SKM-1 (cell line): ENCODE results near the gene FAM209A.
"Not testable (repeated sequence)": the region's sequence is repeated elsewhere in the genome, so short reads cannot be mapped to it uniquely, and the experiment has no call there.

Source experiments
- DNase-seq: peaks from one replicate; lab custom pipeline; 2025; ENCODE audit not compliant: unreplicated experiment; lab: John Stamatoyannopoulos, UW

FAM209A gene

DNA sequence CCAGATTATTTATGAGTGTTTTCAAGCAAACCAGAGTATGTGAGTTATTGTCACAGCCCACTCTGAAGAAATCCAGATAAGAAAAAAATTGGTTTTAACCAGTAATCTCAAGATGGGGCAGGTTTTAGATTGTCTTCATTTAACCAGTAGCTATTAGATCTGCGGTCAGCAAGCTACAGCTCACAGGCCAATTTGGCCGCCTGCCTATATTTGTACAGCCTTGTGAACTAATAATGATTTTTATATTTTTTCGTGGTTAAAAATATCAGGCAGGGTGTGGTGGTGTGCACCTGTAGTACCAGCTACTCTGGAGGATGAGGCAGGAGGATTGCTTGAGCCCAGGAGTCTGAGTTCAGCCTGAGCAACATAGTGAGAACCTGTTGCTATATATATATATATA, 13.5 kb downstream of the FAM209A start:
- no peak for DNase-seq

GRCh38 chr20:56540415-56540814, 15.9 kb downstream of the FAM209A start:
- DNase-seq, result no peak

DNA sequence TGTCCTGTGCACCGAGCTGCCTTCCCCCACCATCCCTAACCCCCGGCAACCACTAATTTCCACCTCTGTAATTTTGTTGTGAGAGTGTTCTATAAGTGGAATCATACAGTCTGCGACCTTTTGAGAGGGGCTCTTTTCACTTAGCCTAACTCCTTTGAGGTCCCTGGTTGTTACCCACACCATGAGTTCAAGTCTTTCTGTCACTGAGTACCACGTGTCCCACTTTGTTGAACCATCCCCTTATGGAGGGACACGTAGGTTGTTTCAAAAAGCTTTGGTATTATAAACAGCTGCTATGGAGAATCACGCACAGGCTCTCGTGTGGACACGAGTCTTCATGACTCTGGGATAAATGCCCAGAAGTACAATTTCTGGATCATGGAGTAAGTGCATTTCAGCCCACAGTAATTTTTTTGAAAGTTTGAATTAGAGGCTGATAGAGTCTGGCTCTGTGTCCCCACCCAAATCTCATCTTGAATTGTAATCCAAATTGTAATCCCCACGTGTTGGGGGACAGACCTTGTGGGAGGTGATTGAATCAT, 18.0 kb downstream of the FAM209A start:
- DNase-seq, result no peak

- no peak for DNase-seq
These were observed 27.0 kb downstream of the FAM209A start for GRCh38 chr20:56551571-56551970.

GRCh38 chr20:56552911-56553629, 28.5 kb downstream of the FAM209A start:
- DNase-seq, result no peak

DNA sequence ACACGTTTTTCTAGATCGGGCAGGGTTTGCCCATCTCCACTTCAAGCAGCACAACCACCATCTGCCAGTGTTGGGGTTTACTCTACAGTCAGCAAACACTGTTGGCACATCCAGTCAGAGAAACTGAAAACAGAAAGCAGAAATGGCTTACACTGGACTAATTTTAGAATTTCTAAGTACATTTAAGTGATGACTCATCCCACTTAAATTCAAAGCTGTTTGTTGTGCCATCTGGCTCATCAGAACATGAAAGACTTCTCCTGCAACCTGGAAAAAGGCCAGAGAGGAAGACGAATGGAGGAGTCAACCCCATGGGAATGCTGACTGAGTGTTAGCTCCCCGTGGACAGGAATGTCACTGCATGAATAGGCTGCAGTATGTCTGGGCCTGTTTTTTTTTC, 30.3 kb downstream of the FAM209A start:
- peak; percentile 53 for DNase-seq

DNA sequence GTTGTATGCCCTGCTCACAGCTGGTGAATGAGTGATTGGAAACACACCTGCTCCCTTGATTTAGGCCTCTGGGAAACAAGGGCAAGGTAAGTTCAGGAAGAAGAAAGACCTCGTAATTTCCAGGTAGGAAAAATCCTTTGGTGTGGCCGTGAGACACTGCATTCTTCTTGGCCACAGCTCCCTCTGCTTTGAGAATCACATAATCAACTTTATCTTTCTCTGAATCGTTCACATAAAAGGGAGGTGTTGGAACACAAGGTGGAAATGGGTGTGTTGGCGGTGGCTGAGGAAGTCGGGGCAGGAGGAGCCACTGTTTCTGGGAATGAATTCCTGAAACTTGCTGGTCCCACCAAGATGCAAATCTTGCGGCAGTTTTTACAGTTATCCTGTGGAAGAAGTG, 34.4 kb downstream of the FAM209A start:
- no peak for DNase-seq

- DNase-seq, result not testable (repeated sequence)
These were observed 40.0 kb downstream of the FAM209A start for GRCh38 chr20:56564526-56564925.

DNA sequence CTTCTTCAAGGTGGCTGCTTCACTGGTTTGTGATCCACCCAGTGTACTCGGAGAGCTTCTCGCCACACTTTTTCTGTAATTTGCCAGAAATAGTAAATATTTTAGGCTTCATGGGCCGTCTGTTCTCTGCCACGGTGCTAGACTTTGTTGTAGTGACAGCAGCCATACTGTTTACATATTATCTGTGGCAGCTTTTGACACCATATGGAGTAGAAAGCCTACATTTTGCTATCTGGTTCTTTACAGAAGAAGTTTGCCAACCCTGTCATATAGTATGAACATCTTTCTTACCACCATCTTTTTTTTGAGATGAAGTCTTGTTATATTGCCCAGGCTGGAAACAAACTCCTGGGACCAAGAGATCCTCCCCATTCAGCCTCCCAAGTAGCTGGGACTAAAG, 41.0 kb downstream of the FAM209A start:
- DNase-seq, result no peak

DNA sequence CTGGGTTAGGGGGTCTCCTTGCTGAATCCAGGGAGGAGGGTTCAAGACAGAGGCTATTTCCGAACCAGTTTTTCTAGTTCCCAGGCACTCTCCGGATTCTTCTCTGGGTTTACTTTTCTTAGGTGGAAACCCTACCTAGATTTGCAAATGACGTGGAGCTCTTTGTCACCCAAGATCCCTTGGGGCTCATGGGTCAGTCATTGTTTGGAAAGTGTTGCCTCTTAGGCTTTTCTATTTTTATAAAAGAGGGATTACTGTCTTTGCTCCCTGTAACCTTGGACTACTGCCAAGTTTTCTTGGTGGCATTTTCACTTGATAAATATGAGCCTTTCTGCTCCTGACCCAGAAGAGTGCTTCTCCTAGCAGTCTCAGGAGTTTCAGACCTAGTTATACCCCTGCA, 42.1 kb downstream of the FAM209A start:
- DNase-seq, result no peak

DNA sequence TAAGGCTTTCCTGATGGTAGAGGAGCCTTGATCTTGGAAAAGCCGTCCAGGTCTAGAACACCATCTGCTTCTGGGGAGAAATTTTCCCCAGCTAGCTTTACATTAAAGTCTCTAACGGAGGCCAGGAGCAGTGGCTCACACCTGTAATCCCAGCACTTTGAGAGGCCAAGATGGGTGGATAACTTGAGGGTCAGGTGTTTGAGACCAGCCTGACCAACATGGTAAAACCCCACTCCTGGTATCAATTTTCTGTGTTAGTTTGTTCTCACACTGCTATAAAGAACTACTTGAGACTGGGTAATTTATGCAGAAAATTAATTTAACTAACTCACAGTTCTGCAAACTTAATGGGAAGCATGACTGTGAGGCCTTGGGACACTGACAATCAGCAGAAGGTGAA, 46.3 kb downstream of the FAM209A start:
- DNase-seq, result no peak

- DNase-seq, result no peak
These were observed 47.6 kb downstream of the FAM209A start for GRCh38 chr20:56572172-56572571.

GRCh38 chr20:56573986-56574385, 49.4 kb downstream of the FAM209A start:
- no peak for DNase-seq

- DNase-seq, result no peak
These were observed 50.1 kb downstream of the FAM209A start for GRCh38 chr20:56574531-56575142.

DNA sequence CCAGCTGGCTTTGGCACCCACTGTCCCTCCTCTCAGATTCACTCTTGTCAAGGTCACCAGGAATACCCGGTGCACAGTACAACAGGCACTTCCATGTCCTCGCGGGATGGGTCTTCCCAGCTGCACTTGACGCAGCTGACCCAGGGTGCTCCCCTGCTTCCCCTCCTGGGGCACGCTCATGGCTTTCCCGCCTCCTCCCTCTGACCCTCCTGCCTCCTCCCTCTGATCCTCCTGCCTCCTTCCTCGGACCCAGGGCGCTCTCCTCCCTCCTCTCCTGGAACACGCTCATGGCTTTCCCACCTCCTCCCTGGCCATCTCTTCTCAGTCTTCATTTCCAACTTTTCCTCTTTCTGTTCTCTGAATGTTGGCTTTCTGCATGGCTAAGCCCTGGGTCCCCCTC, 50.6 kb downstream of the FAM209A start:
- DNase-seq, result no peak
